HepG2 (cell line): Measurements from ENCODE around the gene NRAP. TPM values are rescaled to one million over a fixed set of nuclear protein-coding genes. Genes with fewer than 3 reads are reported as not detected.

Source experiments
- CREM ChIP-seq, 2 experiments: sonication (generic) in 1 of 2; formaldehyde crosslinking in 1 of 2; IDR thresholded peaks; 2 replicates each; pipeline versions ENCODE4 v1.4.0 to v1.6.1; 2016 to 2020; ENCODE audit warnings: antibody characterized with exemption in 1 of 2, mild to moderate bottlenecking in 1 of 2, missing genetic modification reagents in 1 of 2
- EP300 ChIP-seq, 3 experiments: sonication (generic) in 1 of 3; formaldehyde crosslinking in 1 of 3; IDR thresholded peaks; 2 replicates each; pipeline versions ENCODE4 v1.5.1 to v1.6.1; 2011 to 2020; ENCODE audit warnings: low read depth in 2 of 3, low read length in 2 of 3, borderline replicate concordance in 1 of 3, improper control_type of control experiment in 1 of 3, mild to moderate bottlenecking in 1 of 3, missing genetic modification reagents in 1 of 3, moderate library complexity in 1 of 3
- KLF12 ChIP-seq: sonication (generic); formaldehyde crosslinking; IDR thresholded peaks from 2 replicates; pipeline ENCODE4 v1.4.0; 2020; ENCODE audit warnings: missing genetic modification reagents, borderline replicate concordance
- NR0B2 ChIP-seq: sonication (generic); formaldehyde crosslinking; IDR thresholded peaks from 2 replicates; pipeline ENCODE4 v1.4.0; 2020; ENCODE audit warnings: mild to moderate bottlenecking, missing genetic modification reagents
- PRMT3 ChIP-seq: sonication (generic); formaldehyde crosslinking; IDR thresholded peaks from 2 replicates; pipeline ENCODE4 v1.8.1; 2022; ENCODE audit warnings: low read depth, mild to moderate bottlenecking, moderate library complexity, missing genetic modification reagents, borderline replicate concordance
- SETDB1 ChIP-seq: sonication (generic); formaldehyde crosslinking; IDR thresholded peaks from 2 replicates; pipeline ENCODE4 v1.5.1; 2020; ENCODE audit warnings: missing genetic modification reagents, mild to moderate bottlenecking, borderline replicate concordance
- SKI ChIP-seq: fragments of 450-650 bp; IDR thresholded peaks from one replicate; pipeline ENCODE4 v1.6.1; 2018; ENCODE audit warnings: mild to moderate bottlenecking; ENCODE audit not compliant: partially characterized antibody
- SOX13 ChIP-seq, 3 experiments: fragments of 450-650 bp in 1 of 3; sonication (generic) in 1 of 3; formaldehyde crosslinking in 1 of 3; IDR thresholded peaks in 2 of 3; conservative IDR thresholded peaks in 1 of 3; 2 replicates each; pipeline versions ENCODE4 v1.5.0 to v1.6.1; 2016 to 2020; ENCODE audit warnings: antibody characterized with exemption in 1 of 3, mild to moderate bottlenecking in 1 of 3, missing compliant biosample characterization in 1 of 3, missing genetic modification reagents in 1 of 3, moderate library complexity in 1 of 3
- TRAFD1 ChIP-seq: sonication (generic); formaldehyde crosslinking; IDR thresholded peaks from 2 replicates; pipeline ENCODE4 v1.5.1; 2020; ENCODE audit warnings: missing genetic modification reagents, mild to moderate bottlenecking, borderline replicate concordance
- ZBTB10 ChIP-seq: sonication (generic); formaldehyde crosslinking; IDR thresholded peaks from 2 replicates; pipeline ENCODE4 v1.4.0; 2020; ENCODE audit warnings: missing genetic modification reagents, borderline replicate concordance
- ZBTB46 ChIP-seq: sonication (generic); formaldehyde crosslinking; IDR thresholded peaks from 2 replicates; pipeline ENCODE4 v1.4.0; 2020; ENCODE audit warnings: mild to moderate bottlenecking, missing genetic modification reagents, borderline replicate concordance
- ZKSCAN8 ChIP-seq: IDR thresholded peaks from 2 replicates; pipeline ENCODE4 v1.6.1; 2016; ENCODE audit warnings: borderline replicate concordance, missing genetic modification reagents, missing compliant biosample characterization
- ZNF546 ChIP-seq: sonication (generic); formaldehyde crosslinking; conservative IDR thresholded peaks from 2 replicates; pipeline ENCODE4 v1.8.1; 2023; ENCODE audit warnings: mild to moderate bottlenecking, missing genetic modification reagents
- ZNF841 ChIP-seq: sonication (generic); formaldehyde crosslinking; IDR thresholded peaks from 2 replicates; pipeline ENCODE4 v1.8.1; 2023; ENCODE audit warnings: missing genetic modification reagents, borderline replicate concordance
- polyA plus RNA-seq, 8 experiments: library from polyadenylated mRNA; depleted of rRNA in 3 of 8; stranded (reverse) in 7 of 8; unstranded in 1 of 8; fragments of >200 nt; fragmentation: Illumina TruSeq in 4 of 8; extraction: Trizol in 4 of 8; gene quantifications; 2 replicates each; pipeline versions ENCODE4 v1.2.1 to v1.2.3, GENCODE V29; 2011 to 2016; ENCODE audit warnings: low read depth in 4 of 8, missing spikeins in 1 of 8, mixed read lengths in 1 of 8; ENCODE audit not compliant: insufficient read depth in 1 of 8
- total RNA-seq, 5 experiments: library from RNA; depleted of rRNA; stranded (reverse); fragments of >200 nt; fragmentation: Illumina TruSeq; extraction: Trizol; gene quantifications; 2 replicates each; pipeline ENCODE4 v1.2.3, GENCODE V29; 2016; ENCODE audit warnings: low read depth in 1 of 5

NRAP gene
- total and polyA plus RNA-seq, 2 of the 13 experiments (the other 11 are each of a cell fraction or from before 2014, with no cell fraction given) = not detected

GRCh38 chr10:113679463-113680189 is 15.8 kb upstream of the NRAP start, which contains the start of gene CASP7 (continued):
- TF ChIP-seq SOX13 (IDR thresholded peaks at IDR 0.05) (no peak), SOX13 (CRISPR knock-in tag; conservative IDR thresholded peaks at IDR 0.05 in 1 of 2, IDR thresholded peaks at IDR 0.05 in 1 of 2) (no peak), SKI (no peak), CREM (IDR thresholded peaks at IDR 0.05) (no peak), CREM (CRISPR knock-in tag; IDR thresholded peaks at IDR 0.05) (no peak), ZKSCAN8 (CRISPR knock-in tag) (no peak), ZNF841 (CRISPR knock-in tag) (no peak), TRAFD1 (no peak), ZBTB10 (no peak; the same call in 1 of the 2 replicates), ZNF546 (no peak), PRMT3 (no peak), KLF12 (no peak), SETDB1 (CRISPR knock-in tag) (no peak), ZBTB46 (CRISPR knock-in tag) (no peak), EP300 (IDR thresholded peaks at IDR 0.05; ENCODE audit: low read depth in 2 of 2, low read length in 2 of 2) (no peak), EP300 (CRISPR knock-in tag; IDR thresholded peaks at IDR 0.05; ENCODE audit: borderline replicate concordance) (no peak), NR0B2 (CRISPR knock-in tag) (no peak)
